GM18505 (cell line): ENCODE results near the gene ZBTB42.
"Not testable (repeated sequence)": the region's sequence is repeated elsewhere in the genome, so short reads cannot be mapped to it uniquely, and the experiment has no call there.

ENCODE experiments used
- ATAC-seq: cut with Tn5 transposase; IDR thresholded peaks from one replicate; pipeline ENCODE4 v1.9.1; 2021; ENCODE audit not compliant: unreplicated experiment
- POLR2A ChIP-seq: IDR thresholded peaks from 4 replicates; pipeline ENCODE4 v1.6.1; 2011; ENCODE audit warnings: borderline replicate concordance; ENCODE audit not compliant: insufficient read depth, insufficient read length; ENCODE audit errors: extremely low read depth

ZBTB42 gene

DNA sequence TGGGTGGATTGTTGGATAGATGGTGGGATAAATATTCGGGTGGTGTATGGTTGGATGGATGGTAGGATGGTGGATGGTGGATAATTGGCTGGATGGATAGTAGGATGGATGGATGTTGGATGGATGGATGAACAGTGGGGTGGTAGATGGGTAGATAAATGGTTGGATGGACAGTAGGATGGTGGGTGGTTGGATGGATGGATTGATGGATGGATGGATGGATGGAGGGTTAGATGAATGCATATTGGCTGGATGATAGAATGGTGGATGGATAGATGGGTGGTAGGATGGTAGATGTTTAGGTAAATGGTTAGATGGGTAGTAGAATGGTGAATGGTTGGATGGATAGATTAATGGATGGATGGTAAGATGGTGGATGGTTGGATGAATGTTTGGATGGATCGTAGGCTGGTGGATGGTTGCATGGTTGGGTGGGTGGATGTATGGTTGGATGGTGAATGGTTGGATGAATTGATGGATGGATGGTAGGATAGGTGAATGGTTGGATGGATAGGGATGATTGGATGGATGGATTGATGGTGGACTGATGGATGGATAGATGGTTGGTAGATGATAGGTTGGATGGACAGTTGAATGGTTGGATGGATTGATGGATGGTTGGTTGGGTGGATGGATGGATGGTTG, 23.6 kb downstream of the ZBTB42 start:
- TF ChIP-seq POLR2A: no peak
- ATAC-seq: no peak

DNA sequence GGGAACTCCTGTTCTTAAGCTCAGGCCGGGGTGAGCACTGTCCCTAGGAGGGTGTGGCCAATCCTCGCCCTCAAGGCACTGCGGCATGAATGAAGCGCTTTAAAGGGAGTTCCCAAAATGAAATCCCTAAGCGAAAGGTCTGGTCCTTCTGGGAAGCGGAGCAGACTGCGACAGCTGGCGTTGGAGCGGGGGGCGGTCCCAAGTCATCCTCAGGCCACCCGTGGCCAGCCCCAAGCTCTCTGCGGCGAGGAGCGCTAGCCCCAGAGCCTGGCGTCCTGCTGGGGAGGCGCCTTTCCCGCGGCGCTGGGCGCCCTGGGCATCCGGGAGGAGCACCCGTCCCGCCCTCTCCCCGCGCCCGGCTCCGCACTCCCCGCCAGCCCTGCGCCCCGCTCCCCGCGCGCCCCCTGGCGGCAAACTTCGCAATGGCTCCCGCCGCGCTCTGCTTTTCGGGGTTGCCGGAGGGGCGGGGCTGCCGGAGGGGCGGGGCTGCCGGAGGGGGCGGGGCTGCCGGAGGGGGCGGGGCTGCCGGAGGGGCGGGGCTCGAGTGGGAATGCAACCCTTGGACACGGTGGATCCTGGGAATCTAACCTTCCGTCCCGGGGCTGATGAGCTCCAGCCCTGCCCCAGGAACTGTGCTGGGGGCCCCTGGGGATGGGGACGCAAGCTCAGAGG, 25.4 kb downstream of the ZBTB42 start:
- ATAC-seq: peak; percentile 83
- TF ChIP-seq POLR2A: no peak

DNA sequence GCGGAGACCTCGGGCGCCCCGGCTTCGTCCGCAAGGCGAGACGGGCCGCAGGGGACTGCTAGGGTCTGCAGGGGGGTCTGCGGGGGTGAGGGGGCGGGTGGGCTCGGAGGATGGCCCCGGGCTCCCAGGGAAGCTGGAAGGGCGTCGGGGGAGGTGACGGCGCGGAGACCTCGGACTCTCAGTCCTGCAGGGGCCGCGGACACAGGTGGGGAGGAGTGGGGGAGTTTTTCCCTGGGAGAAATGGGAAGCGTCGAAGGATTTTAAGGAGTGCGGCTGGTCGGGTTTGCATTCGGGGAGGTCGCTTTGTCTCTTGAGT, 25.9 kb downstream of the ZBTB42 start:
- ATAC-seq: no peak
- no peak for TF ChIP-seq POLR2A

DNA sequence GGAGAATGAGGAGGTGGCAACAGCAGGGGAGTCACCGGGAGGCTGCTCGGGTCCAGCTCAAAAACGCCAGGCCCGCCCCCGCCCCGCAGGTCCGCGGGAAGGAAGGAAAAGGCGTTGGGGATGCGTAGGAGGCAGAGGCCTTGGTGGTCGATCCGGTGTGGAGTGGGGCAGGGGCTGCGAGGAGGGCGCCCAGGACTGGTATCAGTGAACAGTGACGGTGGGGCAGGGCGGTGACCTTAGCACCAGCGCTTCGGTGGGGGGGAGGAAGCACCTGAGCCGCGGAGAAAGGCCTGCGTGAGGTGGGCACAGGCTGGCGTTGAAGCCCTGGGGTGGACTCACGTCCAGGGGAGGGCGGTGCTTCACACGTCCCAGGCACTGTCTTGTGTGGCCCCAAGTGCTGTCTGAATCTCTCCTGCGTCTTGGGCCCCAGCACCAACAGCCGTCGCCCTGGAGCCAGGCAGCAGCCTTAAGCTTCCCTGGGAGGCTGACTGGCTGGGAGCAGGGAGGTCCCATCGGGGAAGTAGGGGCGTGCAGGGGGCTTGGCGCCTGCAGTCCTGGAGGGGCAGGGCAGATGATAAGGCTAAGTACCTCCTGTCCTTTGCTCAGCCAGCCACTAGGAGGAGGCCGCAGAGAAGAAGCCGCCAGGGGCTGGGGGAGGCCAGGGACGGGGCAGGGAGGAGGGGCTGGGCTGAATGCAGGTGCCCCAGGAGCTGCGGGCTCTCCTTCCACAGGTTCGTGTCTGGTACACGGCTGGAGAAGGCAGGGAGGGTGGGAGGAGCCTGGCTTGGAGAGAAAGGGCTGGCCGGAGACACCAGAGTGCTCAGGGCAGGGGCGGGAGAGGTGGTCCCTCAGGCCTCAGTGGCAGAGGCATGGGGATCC, 26.5 kb downstream of the ZBTB42 start:
- no peak for TF ChIP-seq POLR2A
- ATAC-seq: no peak

DNA sequence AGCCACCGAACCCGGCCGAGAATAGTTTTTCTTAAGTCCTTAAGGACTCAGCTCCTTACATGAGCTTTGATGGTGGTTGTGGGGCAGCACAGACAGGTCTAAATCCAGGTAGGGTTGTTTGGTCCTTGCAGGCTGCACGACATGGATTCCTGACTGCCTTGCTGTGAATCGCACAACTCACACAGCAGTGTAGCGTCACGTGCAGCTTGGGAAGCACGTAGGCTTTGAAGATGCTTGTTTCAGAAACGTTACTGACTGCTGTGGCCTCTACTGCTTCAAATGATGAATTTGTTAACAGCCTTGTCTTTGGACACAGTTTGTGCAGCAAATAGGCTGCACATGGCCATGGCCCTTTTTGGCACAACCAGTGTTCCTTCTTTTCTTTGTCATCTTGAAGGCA, 29.9 kb downstream of the ZBTB42 start:
- TF ChIP-seq POLR2A: no peak
- ATAC-seq: no peak

DNA sequence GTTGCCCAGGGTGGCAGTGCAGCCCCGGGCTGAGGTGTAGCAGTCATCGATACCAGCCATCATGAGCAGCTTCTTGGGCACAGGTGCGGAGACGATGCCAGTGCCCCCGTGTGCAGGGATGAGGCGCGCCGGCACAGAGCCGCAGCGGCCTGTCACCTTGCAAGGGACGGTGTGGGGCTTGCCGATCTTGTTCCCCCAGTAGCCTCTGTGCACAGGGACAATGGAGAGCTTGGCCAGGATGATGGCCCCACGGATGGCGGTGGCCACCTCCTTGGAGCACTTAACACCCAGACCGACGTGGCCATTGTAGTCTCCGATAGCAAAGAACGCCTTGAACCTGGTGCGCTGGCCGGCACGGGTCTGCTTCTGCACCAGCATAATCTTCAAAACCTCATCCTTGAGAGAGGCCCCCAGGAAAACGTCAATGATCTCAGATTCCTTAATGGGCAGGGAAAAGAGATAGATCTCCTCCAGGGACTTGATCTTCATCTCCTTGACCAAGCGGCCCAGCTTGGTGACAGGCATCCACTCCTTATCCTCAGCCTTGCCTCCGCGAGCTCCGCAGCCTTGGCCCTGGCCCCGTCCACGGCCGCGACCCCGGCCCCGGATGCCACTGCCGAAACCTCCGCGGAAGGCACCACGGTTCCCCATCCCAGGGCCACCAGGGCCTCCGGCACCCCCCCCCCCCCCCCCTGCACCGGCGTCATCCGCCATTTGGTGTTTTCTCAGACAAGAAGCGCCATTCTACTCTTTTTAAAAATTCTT, 35.5 kb downstream of the ZBTB42 start:
- not testable (repeated sequence) for ATAC-seq

DNA sequence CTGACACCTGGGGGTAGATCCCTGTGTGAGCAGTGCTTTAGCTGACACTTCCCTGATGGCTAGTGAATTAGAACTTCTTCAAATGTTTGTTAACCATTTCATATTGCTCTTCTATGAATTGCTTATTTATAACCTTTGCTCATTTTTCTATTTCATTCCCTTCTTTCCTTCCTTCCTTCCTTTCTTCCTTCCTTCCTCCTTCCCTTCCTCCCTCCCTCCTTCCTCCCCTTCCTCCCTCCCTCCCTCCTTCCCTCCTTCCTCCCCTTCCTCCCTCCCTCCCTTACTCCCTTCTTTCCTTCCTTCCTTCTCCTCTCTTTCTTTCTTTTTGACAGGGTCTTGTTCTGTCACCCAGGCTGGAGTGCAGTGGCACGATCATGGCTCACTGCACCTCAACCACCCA, 40.8 kb downstream of the ZBTB42 start:
- TF ChIP-seq POLR2A: no peak
- ATAC-seq: no peak

DNA sequence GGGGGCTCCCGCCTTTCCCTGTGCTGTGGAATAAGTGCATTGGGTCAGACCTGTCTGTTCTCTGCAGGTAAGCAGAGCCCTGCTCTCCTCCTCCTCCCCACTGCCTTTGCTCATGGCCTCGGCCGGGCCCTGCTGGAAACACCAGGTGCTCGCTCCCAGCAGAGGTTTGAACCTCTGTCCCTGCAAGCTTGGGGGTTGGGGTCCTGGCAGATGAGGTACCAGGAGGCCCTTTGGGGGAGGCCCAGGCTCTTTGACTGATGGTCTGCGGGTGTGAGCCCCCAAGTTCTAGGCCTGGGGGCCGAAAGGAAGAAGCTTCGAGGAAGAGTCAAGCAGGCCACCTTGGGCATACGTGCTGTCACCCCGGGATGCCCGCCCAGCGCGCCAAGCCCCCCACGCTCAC, 42.1 kb downstream of the ZBTB42 start:
- TF ChIP-seq POLR2A: no peak
- no peak for ATAC-seq

DNA sequence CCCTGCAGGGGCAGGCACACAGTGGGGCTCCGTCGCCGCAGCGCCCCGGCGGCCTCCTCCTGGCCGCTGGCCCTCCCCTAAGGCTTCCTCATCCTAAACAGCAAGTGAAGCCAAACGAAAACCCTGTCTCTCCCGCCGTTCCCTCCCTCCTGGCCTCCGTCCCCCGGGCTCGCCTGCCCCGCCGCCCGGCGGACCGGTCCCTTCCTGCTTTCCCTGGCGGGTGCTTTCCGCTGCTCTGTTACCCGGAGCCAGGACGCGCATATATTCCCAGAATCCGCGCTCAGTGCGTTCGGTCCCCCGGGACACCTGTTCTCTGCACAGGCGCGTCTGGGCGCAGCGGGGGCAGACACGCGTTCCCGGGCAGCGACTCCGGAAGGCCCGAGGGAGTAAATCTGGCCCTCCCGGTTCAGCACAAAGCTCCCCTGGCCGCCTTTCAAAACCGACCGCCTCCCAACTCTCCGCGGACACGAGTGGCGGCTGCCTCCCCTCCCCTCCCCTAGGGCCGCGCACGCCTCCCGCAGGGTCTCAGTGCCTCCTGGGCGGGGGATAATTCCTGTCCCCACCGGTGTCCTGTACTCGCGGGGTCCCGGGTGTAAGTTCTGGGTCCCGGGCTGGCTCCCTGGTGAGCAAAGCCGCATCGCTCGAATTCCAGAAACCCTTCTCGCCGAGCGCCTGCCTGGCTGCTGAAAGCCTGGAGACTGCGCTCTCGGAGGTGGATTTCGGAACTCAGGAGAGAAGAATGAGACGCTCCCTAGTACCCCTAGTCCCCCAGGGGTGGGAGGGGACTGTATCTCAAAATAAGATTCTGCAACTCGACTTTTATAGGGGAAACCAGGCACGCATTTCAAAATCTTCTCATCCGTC, 42.8 kb downstream of the ZBTB42 start:
- no peak for TF ChIP-seq POLR2A
- ATAC-seq: no peak

DNA sequence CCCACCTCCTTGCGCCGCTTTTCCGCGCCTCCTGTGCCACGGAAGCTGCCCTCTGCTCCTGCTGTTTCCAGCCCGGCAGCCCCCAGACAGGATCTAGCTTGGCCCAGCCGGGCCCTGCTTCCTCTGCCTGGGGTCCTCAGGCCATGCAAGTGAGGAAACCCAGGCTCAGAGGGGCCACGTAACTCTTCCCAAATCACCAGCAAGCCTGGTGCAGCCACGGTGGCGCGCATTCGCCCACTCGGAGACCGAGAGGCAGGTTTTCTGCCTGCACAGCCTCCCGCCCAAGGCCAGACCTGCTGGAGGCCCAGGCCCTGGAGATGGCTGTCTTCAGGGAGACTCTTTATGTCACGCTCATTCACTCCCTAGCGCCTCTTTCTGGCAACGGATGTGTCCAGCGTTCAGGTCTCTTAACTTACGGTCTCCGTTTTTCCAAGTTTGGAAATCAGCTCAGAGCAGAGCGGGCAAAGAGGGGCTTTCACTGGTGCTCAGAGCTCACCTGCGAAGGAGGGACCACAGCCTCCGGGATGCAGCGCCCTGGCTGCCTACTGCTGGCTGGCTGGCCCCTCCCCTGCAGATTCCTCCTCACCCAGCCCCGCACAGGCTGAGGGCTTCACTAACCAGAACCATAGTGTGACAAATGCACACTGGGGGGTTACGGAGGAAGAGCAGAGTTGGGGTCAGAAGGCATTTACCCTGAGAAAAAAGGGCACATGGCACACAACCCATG, 43.6 kb downstream of the ZBTB42 start:
- no peak for ATAC-seq

DNA sequence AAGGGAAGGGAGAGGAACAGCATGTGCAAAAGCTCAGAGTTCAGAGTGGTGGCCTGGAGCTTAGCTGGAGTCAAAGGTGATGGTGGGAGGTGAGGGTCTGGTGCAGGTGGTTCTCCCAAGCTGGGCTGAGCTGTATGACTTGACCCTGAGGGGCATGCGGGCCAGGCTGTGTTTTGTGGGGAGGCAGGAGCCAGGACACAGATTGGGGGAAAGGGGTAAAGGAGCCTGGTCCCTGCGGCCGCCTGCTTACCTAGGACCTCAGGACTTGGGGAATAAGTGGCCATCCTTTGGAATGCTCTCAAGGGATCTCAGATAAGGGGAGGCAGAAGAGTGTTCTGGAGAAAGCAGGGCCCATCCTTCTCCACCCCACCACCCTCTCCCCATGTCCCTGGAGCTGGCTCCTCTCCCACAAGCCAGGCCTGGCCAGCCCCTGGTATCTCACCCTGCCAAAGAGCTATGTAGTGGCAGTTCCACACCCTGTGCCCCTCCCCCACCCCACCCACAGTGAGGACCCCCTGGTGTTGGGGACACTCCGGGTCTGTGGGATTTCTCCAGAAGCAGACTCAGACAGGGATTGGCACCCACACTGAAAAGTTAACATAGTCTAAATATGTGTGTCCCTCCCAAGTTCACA, 44.2 kb downstream of the ZBTB42 start:
- no peak for ATAC-seq
- no peak for TF ChIP-seq POLR2A

More for the DNA sequence above, 43.6 kb downstream of the ZBTB42 start:
- TF ChIP-seq POLR2A: no peak
